DMS114 treated with DMSO at 0.1 percent for 48 hours (cell line): Measurements from ENCODE around the gene SLC25A45.

Source experiments
- DNase-seq: peaks from one replicate; lab custom pipeline; 2025; ENCODE audit not compliant: unreplicated experiment; lab: John Stamatoyannopoulos, UW

The SLC25A45 gene

DNA sequence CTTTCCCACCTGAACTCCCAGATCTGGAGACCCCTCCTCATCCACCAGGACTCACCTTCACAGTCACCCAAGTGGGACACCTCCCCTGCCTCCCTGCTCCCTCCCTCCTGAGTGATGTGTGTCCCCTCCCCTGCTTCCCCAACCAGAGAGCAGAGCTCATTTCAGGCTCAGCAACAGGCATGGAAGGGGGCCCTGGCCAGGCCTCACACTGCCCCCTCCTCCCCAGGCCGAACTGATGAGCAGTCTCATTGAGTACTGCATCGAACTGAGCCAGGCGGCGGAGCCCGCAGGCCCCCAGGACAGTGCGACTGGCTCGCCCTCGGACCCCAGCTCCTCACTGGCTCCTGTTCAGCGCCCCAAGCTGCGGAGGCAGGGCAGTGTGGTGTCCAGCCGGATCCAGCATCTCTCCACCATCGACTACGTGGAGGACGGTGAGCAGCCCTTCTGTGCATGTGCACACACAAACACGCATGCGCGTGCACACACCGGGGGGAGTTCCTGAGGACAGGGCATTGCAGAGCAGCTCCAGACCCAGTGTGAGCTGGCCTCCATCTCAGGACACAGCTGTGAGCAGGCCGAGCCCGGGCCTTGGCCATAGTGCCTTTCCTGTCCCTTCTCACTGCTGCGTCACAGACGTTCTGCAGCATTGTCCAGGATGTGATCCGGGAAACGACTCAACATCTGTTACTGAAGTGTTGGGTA, 22.3 kb upstream of the SLC25A45 start:
- DNase-seq: no peak

DNA sequence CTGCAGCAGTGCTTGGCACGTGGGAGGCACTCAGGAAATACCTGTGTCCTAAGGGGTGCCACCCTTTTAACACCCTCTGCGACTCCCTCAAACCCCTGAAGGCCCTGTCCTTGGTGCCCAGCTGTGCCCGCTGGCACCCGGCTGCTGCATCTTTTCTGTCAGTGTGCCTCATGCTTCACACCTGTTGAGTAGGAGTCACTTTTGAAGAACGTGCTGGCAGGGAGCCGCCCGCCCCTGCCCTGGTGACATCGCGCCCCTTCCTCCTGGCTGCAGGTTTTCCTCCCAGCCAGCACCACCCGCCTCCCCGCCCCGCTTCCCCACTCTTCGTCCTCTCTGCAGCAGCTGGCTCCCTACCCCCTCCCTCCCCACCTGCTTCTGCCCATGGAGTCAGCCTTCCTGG, 21.8 kb upstream of the SLC25A45 start:
- no peak for DNase-seq

DNA sequence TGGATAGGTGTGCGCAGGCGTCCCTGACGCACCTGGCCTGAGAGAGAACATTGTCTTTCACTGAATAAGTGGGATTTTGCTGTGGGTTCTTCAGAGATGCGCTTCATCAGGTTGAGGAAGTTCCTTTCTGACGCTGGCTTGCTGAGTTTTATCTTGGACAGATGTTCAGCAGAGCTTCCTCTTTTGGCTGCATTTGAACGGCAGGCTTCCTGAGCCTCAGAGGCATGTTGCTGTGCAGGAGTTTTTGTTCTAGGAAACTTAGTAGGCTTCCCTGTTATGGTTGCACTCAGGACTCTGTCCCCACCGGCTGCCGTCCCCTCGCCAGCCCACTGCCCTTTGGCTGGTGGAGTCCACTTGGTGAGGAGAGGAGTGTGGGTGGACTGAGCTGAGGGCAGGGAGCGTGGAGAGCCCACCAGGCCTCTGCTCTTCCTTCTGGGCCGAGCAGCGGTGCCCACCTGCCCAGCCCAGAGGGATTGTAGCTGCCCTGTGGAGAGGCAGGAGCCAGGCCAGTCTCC, 21.2 kb upstream of the SLC25A45 start:
- no peak for DNase-seq

DNA sequence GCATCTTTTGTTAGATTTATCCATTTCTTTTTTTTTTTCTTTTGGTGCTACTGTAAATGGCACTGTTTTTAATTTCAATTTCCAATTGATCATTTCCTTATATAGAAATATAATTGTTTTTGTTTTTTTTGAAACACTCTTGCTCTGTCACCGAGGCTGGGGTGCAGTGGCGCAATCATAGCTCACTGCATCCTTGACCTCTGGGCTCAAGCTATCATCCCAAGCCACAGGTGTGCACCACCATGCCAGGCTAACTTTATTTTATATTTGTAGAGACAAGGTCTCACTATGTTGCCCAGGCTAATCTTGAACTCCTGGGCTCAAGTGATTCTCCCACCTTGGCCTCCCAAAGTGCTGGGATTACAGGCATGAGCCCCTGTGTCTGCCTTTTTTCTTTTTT, 20.3 kb upstream of the SLC25A45 start:
- no peak for DNase-seq

DNA sequence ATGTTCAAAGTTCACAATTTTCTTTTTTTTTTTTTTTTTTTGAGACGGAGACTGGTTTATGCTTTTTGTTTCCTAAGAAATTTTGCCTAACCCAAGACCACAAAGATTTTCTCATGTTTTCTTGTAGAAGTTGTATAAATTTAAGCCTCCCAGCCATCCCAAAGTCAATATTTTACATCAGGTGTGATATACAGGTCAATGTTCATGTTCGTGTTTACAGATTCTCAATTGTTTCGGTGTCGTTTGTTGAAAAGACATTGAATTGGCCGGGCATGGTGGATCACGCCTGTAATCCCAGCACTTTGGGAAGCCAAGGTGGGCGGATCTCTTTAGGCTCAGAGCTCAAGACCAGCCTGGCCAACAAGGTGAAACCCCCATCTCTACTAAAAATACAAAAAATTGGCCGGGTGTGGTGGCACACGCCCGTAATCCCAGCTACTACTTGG, 19.4 kb upstream of the SLC25A45 start:
- no peak for DNase-seq

DNA sequence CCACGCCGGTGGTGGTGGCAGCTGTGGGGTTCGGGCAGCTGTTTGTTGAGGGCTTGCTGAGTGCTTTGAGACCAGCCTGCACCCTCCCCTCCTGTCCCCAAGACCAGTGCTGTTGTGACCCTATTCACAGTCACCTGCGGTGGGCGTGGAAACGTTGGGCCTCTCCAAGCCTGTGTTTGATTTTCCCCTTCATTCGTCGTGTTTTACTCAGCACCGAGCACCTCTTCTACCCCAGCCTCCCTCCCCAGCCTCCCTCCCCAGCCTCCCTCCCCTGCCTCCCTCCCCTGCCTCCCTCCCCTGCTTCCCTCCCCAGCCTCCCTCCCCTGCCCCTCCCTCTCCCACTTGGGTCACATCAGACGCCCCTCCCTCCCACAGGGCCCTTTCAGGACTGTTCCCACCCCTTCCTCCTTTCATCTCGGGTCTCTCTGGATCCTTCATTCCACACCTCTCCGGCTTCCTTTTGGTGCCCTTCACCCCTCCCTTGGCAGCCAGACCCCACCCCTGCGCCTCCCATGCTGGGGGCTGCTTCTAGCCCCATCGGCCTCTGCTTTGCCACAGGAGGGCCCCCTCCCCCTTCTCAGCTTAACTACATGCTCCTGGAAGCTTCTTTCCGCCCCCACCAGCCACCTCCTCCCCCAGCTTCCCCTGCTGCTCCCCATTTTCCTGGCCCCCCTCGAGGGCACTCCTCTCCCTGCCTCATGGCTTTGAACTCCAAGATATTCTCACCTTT, 18.8 kb upstream of the SLC25A45 start:
- DNase-seq: no peak

DNA sequence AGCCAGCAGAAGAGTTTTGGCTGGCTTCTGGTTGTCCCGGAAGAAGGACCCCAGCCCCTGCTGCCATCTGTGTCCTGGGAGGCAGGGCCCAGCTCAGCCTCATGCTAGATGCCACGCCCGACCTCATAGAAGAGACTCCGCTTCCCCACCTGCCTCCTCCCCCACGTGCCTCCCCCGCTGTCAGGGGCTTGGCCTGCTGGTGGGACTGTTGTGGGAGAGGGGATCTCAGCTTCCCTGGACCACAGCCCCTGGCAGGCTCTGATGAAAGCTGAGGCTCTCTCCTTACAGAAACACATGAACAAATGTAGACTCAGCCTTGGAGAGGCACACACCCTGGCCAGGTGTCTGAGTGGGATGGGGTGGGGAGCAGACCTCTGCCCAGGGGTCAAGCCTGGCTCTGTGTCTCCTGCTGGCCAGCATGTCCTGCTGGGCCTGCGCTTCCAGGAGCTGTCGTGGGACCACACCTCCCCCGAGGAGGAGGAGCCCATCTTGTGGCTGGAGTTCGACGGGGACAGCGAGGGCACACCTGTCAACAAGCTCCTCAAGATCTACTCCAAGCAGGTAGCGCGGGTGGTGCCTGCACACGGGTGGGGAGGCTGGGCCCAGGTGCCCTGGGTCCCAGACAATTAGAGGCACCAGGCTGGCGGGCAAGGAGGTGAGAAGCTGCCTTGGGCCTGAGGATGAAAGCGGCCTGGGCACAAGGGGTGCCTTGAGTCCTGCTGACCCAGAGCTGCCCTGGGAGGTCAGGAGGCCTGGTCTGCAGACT, 18.0 kb upstream of the SLC25A45 start:
- no peak for DNase-seq

DNA sequence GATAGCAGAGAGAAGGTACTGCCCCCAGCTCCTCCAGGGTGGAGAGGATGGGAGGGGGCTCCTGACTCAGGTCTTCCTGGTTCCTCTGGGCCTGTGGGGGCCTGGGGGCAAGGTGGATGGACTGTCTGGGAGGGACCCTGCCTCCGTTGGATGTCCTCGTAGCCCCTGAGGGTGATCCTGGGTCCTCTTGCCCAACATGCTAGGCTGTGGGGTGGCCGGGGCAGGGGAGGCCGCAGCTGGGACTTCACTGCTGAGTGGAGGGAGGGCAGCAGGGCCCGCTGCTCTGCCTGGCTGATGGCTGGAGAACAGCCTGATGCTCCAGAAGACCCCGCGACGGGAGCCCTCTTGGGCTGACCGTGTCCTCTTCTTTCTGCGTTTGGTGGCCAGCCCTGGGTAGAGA, 17.4 kb upstream of the SLC25A45 start:
- DNase-seq: no peak

DNA sequence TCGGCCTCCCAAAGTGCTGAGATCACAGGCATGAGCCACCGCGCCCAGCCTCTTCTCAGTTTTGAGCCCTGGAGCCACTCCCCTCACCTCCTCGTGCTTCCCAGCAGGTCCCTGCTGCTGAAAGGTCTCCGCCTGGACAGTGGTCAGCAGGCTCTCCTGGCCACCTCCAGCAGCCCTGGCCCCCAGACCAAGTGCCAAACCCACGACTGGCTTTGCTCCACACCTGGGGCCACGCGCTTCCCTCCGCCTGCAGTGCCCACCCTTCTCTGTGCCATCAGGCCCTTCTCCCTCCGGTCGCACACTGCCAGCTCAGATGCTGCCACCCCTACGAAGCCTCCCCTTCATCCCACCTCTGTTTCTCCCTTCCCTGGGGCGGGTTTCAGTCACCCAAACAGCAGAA, 16.8 kb upstream of the SLC25A45 start:
- no peak for DNase-seq

DNA sequence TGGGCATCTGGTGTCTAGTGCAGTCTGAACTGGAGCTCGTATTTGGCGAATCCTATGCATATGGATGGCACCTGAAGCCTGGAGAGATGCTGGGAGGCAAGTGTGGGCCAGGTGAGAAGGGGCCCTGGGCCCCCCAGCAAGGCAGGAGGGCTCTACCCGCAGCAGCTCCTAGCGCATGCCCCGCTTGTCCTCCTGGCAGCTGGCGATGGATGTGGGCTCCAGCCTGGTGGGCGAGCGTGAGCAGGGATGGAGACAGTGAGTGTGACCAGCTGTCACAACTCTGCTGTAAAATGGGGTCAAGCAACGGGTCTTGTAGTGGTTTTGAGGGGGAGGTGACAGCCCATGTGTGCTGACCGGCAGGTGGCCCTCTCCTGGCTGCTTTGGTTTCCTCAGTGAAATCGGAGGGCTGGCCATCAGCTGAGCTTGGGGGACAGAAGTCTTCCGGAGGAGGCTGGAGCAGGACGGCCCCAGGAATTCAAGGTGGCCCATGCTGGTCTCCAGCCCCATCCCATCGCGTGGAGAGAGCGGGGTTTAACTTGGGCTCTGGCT, 16.0 kb upstream of the SLC25A45 start:
- DNase-seq: no peak

DNA sequence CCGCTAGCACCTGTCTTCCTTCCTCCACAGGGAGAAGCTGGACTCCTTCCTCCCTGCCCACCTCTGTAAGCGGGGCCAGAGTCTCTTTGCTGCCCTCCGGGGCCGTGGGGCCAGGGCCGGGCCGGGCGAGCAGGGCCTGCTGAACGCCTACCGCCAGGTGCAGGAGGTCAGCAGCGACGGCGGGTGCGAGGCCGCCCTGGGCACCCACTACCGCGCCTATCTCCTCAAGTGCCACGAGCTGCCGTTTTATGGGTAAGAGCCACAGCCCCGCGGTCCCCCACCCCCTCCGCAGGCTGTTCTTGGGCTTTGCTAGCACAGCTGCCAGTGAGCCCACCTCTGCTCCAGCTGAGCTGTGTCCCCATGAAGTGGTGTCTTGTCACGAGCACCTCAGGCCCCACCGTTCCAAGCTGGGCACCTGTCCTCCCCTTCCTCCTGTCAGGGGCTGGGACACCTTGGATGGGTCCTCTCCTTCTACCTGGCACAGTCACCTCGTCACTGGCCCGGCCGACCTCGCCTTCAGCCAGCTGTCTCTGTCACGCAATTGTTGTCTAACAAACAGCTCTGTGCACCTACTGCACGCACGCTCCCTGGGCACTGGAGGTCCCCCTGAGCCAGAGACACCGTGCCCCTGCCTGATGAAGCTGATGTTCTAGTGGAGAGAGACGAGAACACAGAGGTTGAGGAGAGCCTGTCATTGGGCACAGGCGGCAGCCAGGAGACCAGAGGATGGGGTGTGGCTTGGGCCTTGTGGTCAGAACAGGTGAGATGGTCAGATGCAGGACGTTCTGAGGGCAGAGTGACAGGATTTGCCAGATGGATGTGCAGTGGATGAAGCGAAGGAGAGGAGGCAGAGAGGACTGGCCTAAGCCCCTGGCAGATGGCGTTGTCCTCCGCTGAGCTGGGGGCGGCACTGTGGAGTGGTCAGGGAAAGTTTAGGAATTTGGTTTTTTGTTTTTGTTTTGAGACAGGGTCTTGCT, 14.6 kb upstream of the SLC25A45 start:
- DNase-seq: no peak

DNA sequence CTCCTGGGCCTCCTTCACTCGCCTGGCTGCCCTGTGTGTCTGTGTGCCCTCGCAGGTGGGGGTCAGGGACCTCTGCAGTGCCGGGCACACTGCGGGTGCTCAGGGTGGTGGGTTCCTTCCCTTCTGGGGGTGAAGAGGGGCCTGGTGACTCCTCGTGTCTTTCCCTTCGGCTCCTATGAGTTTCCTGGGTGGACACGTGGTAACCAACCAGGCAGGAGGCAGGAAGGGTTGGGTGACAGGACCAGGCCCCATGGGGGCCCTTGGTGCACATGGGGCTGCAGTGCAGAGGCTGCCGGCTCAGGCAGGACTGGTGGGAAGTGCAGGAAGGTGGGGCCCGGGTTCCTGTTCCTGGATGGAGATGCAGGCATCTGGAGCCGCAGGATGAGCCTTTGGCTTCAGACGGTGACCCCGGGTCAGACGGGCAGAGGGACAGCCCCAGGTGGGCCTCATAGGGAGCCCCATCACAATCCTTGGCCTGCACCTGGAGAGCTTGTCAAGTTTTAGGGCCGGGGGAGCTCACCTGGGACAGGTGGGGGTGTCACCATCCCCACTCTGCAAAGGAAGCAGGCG, 13.6 kb upstream of the SLC25A45 start:
- DNase-seq: no peak

DNA sequence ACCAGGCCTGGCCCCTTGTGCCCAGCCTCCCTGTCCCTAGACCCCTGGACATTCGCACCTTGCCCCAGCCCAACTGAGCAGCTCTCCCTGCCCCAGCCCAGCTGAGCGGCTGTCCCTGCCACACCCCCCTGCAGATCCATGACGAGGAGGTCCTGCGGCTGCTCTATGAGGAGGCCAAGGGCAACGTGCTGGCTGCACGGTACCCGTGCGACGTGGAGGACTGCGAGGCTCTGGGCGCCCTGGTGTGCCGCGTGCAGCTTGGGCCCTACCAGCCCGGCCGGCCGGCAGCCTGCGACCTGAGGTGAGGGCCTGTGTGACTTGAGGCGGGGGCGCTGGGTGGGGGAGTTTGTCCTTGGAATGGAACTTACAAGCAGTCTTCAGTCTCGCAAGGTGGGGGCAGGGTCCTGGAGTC, 11.7 kb upstream of the SLC25A45 start:
- DNase-seq: no peak

DNA sequence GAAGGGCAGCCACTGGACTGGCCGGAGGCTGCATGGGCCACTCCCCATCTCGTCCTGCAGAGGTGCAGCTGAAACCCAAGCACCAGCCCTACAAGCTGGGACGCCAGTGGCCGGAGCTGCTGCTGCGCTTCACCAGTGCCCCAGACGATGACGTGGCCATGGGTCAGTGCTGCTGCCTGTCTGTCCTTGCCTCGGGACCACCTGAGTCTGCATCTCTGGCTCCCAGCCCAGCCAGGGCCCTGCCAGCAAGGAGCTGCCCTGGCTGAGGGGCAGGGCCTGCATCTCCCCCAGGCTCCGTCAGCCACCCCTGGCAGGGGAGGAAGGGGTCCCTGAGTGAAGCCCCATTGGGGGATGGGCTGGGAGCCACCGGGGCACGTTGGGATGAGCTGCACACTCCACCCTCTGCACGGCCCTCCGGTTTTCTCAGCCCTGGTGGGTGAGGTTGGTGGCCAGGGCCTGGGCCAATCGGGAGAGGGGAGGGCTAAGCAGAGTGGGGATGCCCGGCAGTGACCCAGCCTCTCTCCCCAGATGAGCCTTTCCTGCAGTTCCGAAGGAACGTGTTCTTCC, 11.2 kb upstream of the SLC25A45 start:
- DNase-seq: no peak

DNA sequence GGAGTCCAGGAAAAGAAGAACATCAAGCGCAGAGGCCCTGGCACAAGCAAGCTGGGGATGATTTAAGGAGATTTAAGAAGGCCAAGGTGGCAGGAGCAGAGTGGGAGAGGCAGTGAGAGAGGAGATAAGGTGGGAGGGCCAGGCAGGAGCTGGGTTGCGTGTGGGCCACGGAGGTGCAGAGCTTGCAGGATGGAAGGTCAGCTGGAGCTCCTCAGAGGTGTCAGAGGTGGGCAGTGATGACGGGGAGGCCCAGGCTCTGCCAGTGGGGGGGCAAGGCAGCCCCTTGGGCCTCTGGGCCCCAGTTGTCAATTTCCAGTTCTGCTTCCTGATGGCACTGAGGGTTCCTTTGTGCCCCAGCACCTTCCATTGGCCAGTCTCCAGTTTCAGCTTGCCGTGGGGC, 10.5 kb upstream of the SLC25A45 start:
- no peak for DNase-seq

DNA sequence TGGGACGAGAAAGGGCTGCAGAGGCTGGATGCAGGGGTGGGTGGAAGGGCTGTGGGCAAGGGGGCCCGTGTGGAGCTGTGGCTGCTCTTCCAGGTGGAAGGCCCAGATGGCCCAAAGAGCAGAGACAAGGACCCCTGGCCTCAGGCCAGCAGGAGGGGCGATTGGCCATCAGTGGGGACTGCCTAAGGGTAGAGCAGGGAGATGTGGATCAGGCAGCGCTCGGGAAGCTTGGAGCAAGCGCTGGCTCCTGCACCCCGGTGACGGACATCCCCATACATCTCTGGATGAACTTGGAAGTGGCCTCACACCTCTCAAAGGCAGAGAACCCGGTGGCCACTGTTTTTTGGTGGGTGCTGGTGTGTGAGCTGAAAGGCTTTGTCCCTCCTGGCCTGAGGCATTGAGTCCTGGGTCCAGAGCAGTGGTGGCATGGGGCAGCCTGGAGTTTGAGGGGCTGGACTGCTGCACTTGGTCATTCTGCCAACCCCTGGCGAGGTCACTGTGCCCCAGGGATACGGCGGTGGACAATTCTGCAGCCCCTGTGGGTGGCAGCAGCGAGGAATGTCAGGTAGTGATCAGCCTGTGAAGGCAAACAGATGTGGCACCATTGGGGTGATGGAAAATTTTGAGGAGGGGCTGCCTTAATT, 9.9 kb upstream of the SLC25A45 start:
- no peak for DNase-seq

DNA sequence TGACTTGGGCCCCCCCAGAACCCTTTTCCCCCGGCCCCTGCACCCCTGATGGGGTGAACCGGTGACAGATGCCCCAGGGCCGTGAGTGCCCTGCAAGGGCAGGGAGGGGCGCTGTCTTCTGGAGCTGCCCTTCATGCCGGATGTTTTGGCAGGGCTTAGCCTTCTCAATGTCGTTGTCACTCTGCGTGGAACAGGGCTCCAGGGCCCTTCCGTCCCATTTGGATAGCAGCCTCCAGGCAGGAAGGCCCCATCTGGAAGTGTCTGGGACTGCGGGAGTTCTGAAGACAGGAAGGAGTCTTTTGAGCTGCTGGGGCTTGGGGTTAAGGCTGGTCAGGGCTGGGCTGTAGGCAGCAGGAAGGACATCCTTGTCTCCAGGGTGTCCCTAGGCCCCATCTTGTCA, 8.6 kb upstream of the SLC25A45 start:
- DNase-seq: no peak

DNA sequence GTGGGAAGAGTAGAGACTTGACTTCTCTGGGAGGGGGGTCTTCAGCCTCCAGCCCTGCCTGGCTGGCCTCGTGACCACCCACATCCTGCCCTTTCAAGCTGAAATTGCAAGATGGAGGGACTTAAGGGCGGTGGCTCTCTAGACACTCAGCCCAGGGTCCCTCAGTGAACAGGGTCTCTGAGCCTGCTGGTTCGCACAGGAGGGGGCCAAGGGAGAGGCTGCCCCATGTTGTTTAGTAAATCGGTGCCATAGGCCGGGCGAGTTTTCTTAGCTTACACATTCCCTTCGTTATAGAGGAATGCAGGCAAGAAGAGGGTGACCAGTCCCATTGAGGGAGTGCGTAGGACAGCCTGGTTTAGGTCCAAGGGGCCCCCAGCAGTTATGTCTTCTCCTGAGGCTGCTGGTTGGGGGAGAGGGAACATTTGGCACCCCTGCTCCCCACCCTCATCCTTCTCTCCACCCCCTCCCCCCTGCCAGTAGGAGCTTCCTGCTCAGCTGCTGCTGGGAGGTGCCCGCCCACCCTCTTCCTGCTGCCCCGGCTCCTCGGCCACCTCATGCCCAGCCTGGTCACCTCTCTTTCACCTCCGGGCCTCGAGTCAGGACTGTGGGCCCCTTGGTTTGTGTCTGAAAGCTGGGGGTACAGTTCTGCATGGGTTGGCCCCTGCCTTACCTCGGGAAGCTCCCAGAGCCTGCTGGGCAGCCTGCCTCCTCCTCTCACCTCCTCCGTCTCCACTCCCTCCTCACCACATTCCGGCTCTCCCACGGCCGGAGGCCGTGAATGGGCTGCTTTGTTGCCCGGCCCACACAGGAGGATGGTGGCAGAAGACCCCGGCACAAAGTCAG, 7.9 kb upstream of the SLC25A45 start:
- DNase-seq: no peak
